Measurements from ENCODE around the gene MRPL39. TPM values are rescaled to one million over a fixed set of nuclear protein-coding genes. Genes with fewer than 3 reads are reported as not detected.

The MRPL39 gene
- total and polyA plus RNA-seq, 2 of the 4 experiments (the other 2 are of a cell fraction): 15.2 to 20.6 TPM

DNA sequence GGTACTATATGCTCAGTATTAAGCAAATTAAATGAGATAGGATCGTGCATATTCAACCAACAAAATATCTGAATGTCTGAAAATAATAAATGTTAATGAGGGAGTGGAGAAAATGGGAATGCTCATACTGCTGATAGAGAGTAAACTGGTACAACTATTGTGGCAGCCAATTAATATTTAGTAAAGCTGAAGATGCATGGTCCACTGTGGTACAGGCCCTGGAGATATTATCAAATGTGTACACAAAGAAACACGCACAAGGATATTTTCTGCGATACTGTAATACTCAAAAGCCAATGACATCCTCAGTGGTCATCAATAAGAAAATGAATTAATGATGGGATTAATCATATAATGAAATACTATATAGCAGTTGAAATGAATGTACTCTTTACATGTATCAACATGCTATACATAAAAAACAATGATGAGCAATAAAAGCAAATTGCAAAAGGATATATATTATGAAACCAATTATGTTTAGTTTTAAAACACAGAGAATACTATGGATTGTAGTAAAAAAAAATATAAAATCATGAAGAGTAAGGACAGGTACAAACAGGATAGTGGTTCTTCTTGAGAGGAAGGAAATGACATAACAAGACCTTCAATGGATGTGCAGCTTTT is 25.0 kb downstream of the MRPL39 start:
- Histone ChIP-seq H3K9me1 (ENCODE audit: insufficient read depth, low read length) (peaks cover 3% of the 10 kb centered on the region; the same call in 1 of the 2 replicates), H4K20me1 (ENCODE audit: insufficient read depth, low read length) (no peaks in the 10 kb centered on the region), H2AFZ (replicated peaks; ENCODE audit: low read length, poor library complexity) (no peak overlapping the region), H3K9me3 (ENCODE audit: control insufficient read depth, insufficient read depth, low read length) (no peaks in the 10 kb centered on the region), H3K14ac (replicated peaks; ENCODE audit: low read depth, low read length) (no peak overlapping the region), H3K79me1 (ENCODE audit: low read depth in 1 of 2, low read length in 2 of 2) (peaks cover 3 to 19% of the 10 kb centered on the region in 2 experiments; a peak in 3 of 4 replicates), H2BK120ac (ENCODE audit: low read depth, low read length) (no peak overlapping the region), H3K4me2 (ENCODE audit: low read depth, low read length) (no peak overlapping the region), H4K8ac (ENCODE audit: low read depth in 2 of 2, low read length in 2 of 2) (no peak overlapping the region), H2BK20ac (ENCODE audit: low read depth, low read length) (no peak overlapping the region), H3K18ac (ENCODE audit: low read depth, low read length) (no peak overlapping the region), H3K23ac (ENCODE audit: low read depth, low read length) (no peak overlapping the region), H2AK5ac (ENCODE audit: low read depth, low read length) (no peak overlapping the region), H3K56ac (ENCODE audit: extremely low read depth, insufficient read depth, low read length) (no peak overlapping the region), H2BK15ac (ENCODE audit: low read depth, low read length) (no peak overlapping the region), H4K91ac (ENCODE audit: insufficient read depth, low read depth, low read length) (no peak overlapping the region), H4K5ac (ENCODE audit: low read depth, low read length) (no peak overlapping the region), H2BK5ac (ENCODE audit: low read depth, low read length, poor library complexity, severe bottlenecking) (no peak overlapping the region), H3K9ac (ENCODE audit: low read depth, low read length) (no peak overlapping the region), H3K36me3 (ENCODE audit: control insufficient read depth, insufficient read depth, low read length) (peaks cover 9% of the 10 kb centered on the region; the same call in 1 of the 2 replicates), H3K4ac (ENCODE audit: low read depth, low read length) (no peak overlapping the region), H3K4me1 (ENCODE audit: control insufficient read depth, insufficient read depth, low read length) (peaks cover 5% of the 10 kb centered on the region; the same call in 1 of the 2 replicates), H3K27ac (ENCODE audit: insufficient read depth, low read length) (no peak overlapping the region), H3K4me3 (ENCODE audit: insufficient read depth, low read depth, low read length) (no peak overlapping the region), H2AK9ac (replicated peaks; ENCODE audit: low read depth, low read length, poor library complexity) (no peak overlapping the region), H3K27me3 (ENCODE audit: control insufficient read depth, insufficient read depth, low read length) (no peaks in the 10 kb centered on the region)
- in situ Hi-C loops (cut with MboI; ENCODE audit: low sequenced_read_pairs): no loop called here
- DNase-seq: no peak
- intact Hi-C loops (cut with micrococcal nuclease): no loop called here
- ChIA-PET POLR2A (ENCODE audit: unreplicated experiment) (no interaction called here), CTCF (interaction anchor here (0.6 kb wide), 1 partner anchor 14 kb away, joined by 6 read pairs; no protein-coding TSS in a partner anchor)
- TF ChIP-seq BHLHE40 (IDR thresholded peaks at IDR 0.05; ENCODE audit: low read depth, low read length): no peak
- no peak for TF ChIP-seq CHD1 (IDR thresholded peaks at IDR 0.05; ENCODE audit: low read depth, low read length)
- no peak for TF ChIP-seq RAD21 (IDR thresholded peaks at IDR 0.05; ENCODE audit: low read length)
- BruUV-seq (replicated peaks): no TSS peak
- no CpG with 5 or more reads among the region's 3 CpGs for WGBS, 2 experiments (ENCODE audit: extremely low coverage in 2 of 2, insufficient read length in 1 of 2)
- no peak for ATAC-seq (ENCODE audit: low read depth)
- dilution Hi-C loops (cut with HindIII; ENCODE audit: low sequenced_read_pairs, unreplicated experiment): no loop called here
